ENCODE measurements around the gene AVL9.
A peak's percentile ranks its signal among the peaks of the same experiment; 100 is the strongest.

Gene AVL9

GRCh38 chr7:32481176-32481575, 14.1 kb upstream of the AVL9 start:
- H3K23ac ChIP-seq (ENCODE audit: low read length in 2 of 2), result no peak overlapping the region
- H3K27ac ChIP-seq (ENCODE audit: low read length, poor library complexity, severe bottlenecking), result no peak overlapping the region
- no peak overlapping the region for H2AFZ ChIP-seq (ENCODE audit: low read depth, low read length)
- H3K27me3 ChIP-seq (ENCODE audit: control insufficient read depth in 1 of 2, insufficient read depth in 1 of 2, low read length in 2 of 2), result no peaks in the 10 kb centered on the region
- H2BK12ac ChIP-seq (ENCODE audit: low read length in 2 of 2), result no peak overlapping the region
- H3K79me1 ChIP-seq (replicated peaks; ENCODE audit: low read length, poor library complexity, severe bottlenecking), result peaks cover 2% of the 10 kb centered on the region
- no peak overlapping the region for H3K4me2 ChIP-seq (ENCODE audit: low read length, poor library complexity, severe bottlenecking)
- no peak overlapping the region for H3K9ac ChIP-seq (ENCODE audit: low read length)
- no peak overlapping the region for H3K14ac ChIP-seq (ENCODE audit: low read length in 2 of 2)
- DNase-seq, result no peak
- no peak overlapping the region for H2BK5ac ChIP-seq (ENCODE audit: low read depth, low read length, poor library complexity, severe bottlenecking)
- no peak overlapping the region for H3K4ac ChIP-seq (ENCODE audit: low read depth in 1 of 2, low read length in 2 of 2)
- no peak overlapping the region for H4K91ac ChIP-seq (ENCODE audit: low read length)
- peaks cover 3 to 4% of the 10 kb centered on the region in 2 experiments for H3K36me3 ChIP-seq (ENCODE audit: control insufficient read depth in 1 of 2, insufficient read depth in 2 of 2, low read depth in 1 of 2, low read length in 2 of 2)
- 67% methylated on average over 1 of the region's 1 CpG for WGBS
- no peak overlapping the region for H2BK120ac ChIP-seq (ENCODE audit: low read depth, low read length)
- no peak overlapping the region for H2AK5ac ChIP-seq (ENCODE audit: low read length, severe bottlenecking)
- no peak overlapping the region for H2BK15ac ChIP-seq (ENCODE audit: low read depth, poor library complexity, severe bottlenecking)
- no peaks in the 10 kb centered on the region for H3K4me1 ChIP-seq (ENCODE audit: control insufficient read depth, insufficient read depth, low read depth, low read length)
- H3K4me3 ChIP-seq (ENCODE audit: insufficient read depth in 1 of 2, low read depth in 1 of 2, low read length in 2 of 2), result no peak overlapping the region
- H3K9me3 ChIP-seq (ENCODE audit: control insufficient read depth, low read length), result no peaks in the 10 kb centered on the region
- H4K8ac ChIP-seq (ENCODE audit: low read length), result no peak overlapping the region
- H3K18ac ChIP-seq (ENCODE audit: low read depth in 1 of 2, low read length in 2 of 2), result no peak overlapping the region

- no peak overlapping the region for H2BK15ac ChIP-seq (ENCODE audit: low read depth, poor library complexity, severe bottlenecking)
- H3K4ac ChIP-seq (ENCODE audit: low read depth in 1 of 2, low read length in 2 of 2), result no peak overlapping the region
- peaks cover 2% of the 10 kb centered on the region for H3K79me1 ChIP-seq (replicated peaks; ENCODE audit: low read length, poor library complexity, severe bottlenecking)
- no peak overlapping the region for H4K8ac ChIP-seq (ENCODE audit: low read length)
- H2BK12ac ChIP-seq (ENCODE audit: low read length in 2 of 2), result no peak overlapping the region
- no peak overlapping the region for H3K4me2 ChIP-seq (ENCODE audit: low read length, poor library complexity, severe bottlenecking)
- H3K9ac ChIP-seq (ENCODE audit: low read length), result no peak overlapping the region
- no peak overlapping the region for H3K27ac ChIP-seq (ENCODE audit: low read length, poor library complexity, severe bottlenecking)
- no peak for DNase-seq
- no peak overlapping the region for H3K18ac ChIP-seq (ENCODE audit: low read depth in 1 of 2, low read length in 2 of 2)
- no peak overlapping the region for H2AK5ac ChIP-seq (ENCODE audit: low read length, severe bottlenecking)
- no peak overlapping the region for H3K14ac ChIP-seq (ENCODE audit: low read length in 2 of 2)
- no peaks in the 10 kb centered on the region for H3K4me1 ChIP-seq (ENCODE audit: control insufficient read depth, insufficient read depth, low read depth, low read length)
- no peak overlapping the region for H2BK5ac ChIP-seq (ENCODE audit: low read depth, low read length, poor library complexity, severe bottlenecking)
- H2AFZ ChIP-seq (ENCODE audit: low read depth, low read length), result no peak overlapping the region
- H3K23ac ChIP-seq (ENCODE audit: low read length in 2 of 2), result no peak overlapping the region
- peaks cover 3 to 11% of the 10 kb centered on the region in 2 experiments for H3K36me3 ChIP-seq (ENCODE audit: control insufficient read depth in 1 of 2, insufficient read depth in 2 of 2, low read depth in 1 of 2, low read length in 2 of 2)
- no peak overlapping the region for H3K4me3 ChIP-seq (ENCODE audit: insufficient read depth in 1 of 2, low read depth in 1 of 2, low read length in 2 of 2)
- H2BK120ac ChIP-seq (ENCODE audit: low read depth, low read length), result no peak overlapping the region
- no peaks in the 10 kb centered on the region for H3K9me3 ChIP-seq (ENCODE audit: control insufficient read depth, low read length)
- H3K27me3 ChIP-seq (ENCODE audit: control insufficient read depth in 1 of 2, insufficient read depth in 1 of 2, low read length in 2 of 2), result no peaks in the 10 kb centered on the region
- no peak overlapping the region for H4K91ac ChIP-seq (ENCODE audit: low read length)
- WGBS, result 94% methylated on average over 1 of the region's 3 CpGs
These were observed 13.4 kb upstream of the AVL9 start for GRCh38 chr7:32481921-32482320.

- H2AFZ ChIP-seq (ENCODE audit: low read depth, low read length), result peak overlapping the region; percentile 96
- whole genome bisulfite sequencing, result 0% methylated on average over 8 of the region's 9 CpGs
- H3K18ac ChIP-seq (ENCODE audit: low read depth in 1 of 2, low read length in 2 of 2), result peak overlapping the region in 1 of 2 experiments; percentile 72
- no peak overlapping the region for H2AK5ac ChIP-seq (ENCODE audit: low read length, severe bottlenecking)
- peaks cover 2% of the 10 kb centered on the region for H3K4me1 ChIP-seq (ENCODE audit: control insufficient read depth, insufficient read depth, low read depth, low read length)
- H3K4me2 ChIP-seq (ENCODE audit: low read length, poor library complexity, severe bottlenecking), result peak overlapping the region; percentile 46
- no peaks in the 10 kb centered on the region for H3K27me3 ChIP-seq (ENCODE audit: control insufficient read depth in 1 of 2, insufficient read depth in 1 of 2, low read length in 2 of 2)
- peaks cover 17% of the 10 kb centered on the region for H3K79me1 ChIP-seq (replicated peaks; ENCODE audit: low read length, poor library complexity, severe bottlenecking)
- no peak overlapping the region for H4K91ac ChIP-seq (ENCODE audit: low read length)
- peak overlapping the region; percentile 80 for H4K8ac ChIP-seq (ENCODE audit: low read length)
- H3K4me3 ChIP-seq (ENCODE audit: insufficient read depth in 1 of 2, low read depth in 1 of 2, low read length in 2 of 2), result peak overlapping the region; percentile 90 to 91
- DNase-seq, result no peak
- H3K9ac ChIP-seq (ENCODE audit: low read length), result peak overlapping the region; percentile 88
- H3K27ac ChIP-seq (ENCODE audit: low read length, poor library complexity, severe bottlenecking), result no peak overlapping the region
- H3K23ac ChIP-seq (ENCODE audit: low read length in 2 of 2), result no peak overlapping the region
- H2BK15ac ChIP-seq (ENCODE audit: low read depth, poor library complexity, severe bottlenecking), result no peak overlapping the region
- peaks cover 3 to 21% of the 10 kb centered on the region in 2 experiments for H3K36me3 ChIP-seq (ENCODE audit: control insufficient read depth in 1 of 2, insufficient read depth in 2 of 2, low read depth in 1 of 2, low read length in 2 of 2)
- H3K4ac ChIP-seq (ENCODE audit: low read depth in 1 of 2, low read length in 2 of 2), result peak overlapping the region in 1 of 2 experiments; percentile 9
- H3K14ac ChIP-seq (ENCODE audit: low read length in 2 of 2), result no peak overlapping the region
- no peak overlapping the region for H2BK5ac ChIP-seq (ENCODE audit: low read depth, low read length, poor library complexity, severe bottlenecking)
- H3K9me3 ChIP-seq (ENCODE audit: control insufficient read depth, low read length), result no peaks in the 10 kb centered on the region
- no peak overlapping the region for H2BK120ac ChIP-seq (ENCODE audit: low read depth, low read length)
- no peak overlapping the region for H2BK12ac ChIP-seq (ENCODE audit: low read length in 2 of 2)
These were observed 5.5 kb upstream of the AVL9 start for GRCh38 chr7:32489788-32490126.

- H3K4me3 ChIP-seq (ENCODE audit: insufficient read depth in 1 of 2, low read depth in 1 of 2, low read length in 2 of 2), result peak within 1 kb of the TSS; percentile 90 to 91
- no peaks in the 10 kb centered on the region for H3K9me3 ChIP-seq (ENCODE audit: control insufficient read depth, low read length)
- H2BK5ac ChIP-seq (ENCODE audit: low read depth, low read length, poor library complexity, severe bottlenecking), result no peak within 1 kb of the TSS
- H3K79me1 ChIP-seq (replicated peaks; ENCODE audit: low read length, poor library complexity, severe bottlenecking), result peaks cover 16% of the 10 kb centered on the region
- WGBS, result 0% methylated on average over 31 of the region's 38 CpGs
- no peak within 1 kb of the TSS for H2BK15ac ChIP-seq (ENCODE audit: low read depth, poor library complexity, severe bottlenecking)
- no peak within 1 kb of the TSS for H2AK5ac ChIP-seq (ENCODE audit: low read length, severe bottlenecking)
- peak within 1 kb of the TSS in 1 of 2 experiments; percentile 42 for H3K23ac ChIP-seq (ENCODE audit: low read length in 2 of 2)
- H3K18ac ChIP-seq (ENCODE audit: low read depth in 1 of 2, low read length in 2 of 2), result peak within 1 kb of the TSS; percentile 72 to 95
- H4K91ac ChIP-seq (ENCODE audit: low read length), result no peak within 1 kb of the TSS
- H3K4me2 ChIP-seq (ENCODE audit: low read length, poor library complexity, severe bottlenecking), result peak within 1 kb of the TSS; percentile 52
- H3K9ac ChIP-seq (ENCODE audit: low read length), result peak within 1 kb of the TSS; percentile 88
- H2BK12ac ChIP-seq (ENCODE audit: low read length in 2 of 2), result peak within 1 kb of the TSS in 1 of 2 experiments; percentile 49
- peaks cover 3 to 21% of the 10 kb centered on the region in 2 experiments for H3K36me3 ChIP-seq (ENCODE audit: control insufficient read depth in 1 of 2, insufficient read depth in 2 of 2, low read depth in 1 of 2, low read length in 2 of 2)
- no peak within 1 kb of the TSS for H2BK120ac ChIP-seq (ENCODE audit: low read depth, low read length)
- peak within 1 kb of the TSS; percentile 96 for H2AFZ ChIP-seq (ENCODE audit: low read depth, low read length)
- peak within 1 kb of the TSS; percentile 80 for H4K8ac ChIP-seq (ENCODE audit: low read length)
- peak; percentile 95 for DNase-seq
- no peaks in the 10 kb centered on the region for H3K27me3 ChIP-seq (ENCODE audit: control insufficient read depth in 1 of 2, insufficient read depth in 1 of 2, low read length in 2 of 2)
- peak within 1 kb of the TSS; percentile 92 for H3K27ac ChIP-seq (ENCODE audit: low read length, poor library complexity, severe bottlenecking)
- H3K4ac ChIP-seq (ENCODE audit: low read depth in 1 of 2, low read length in 2 of 2), result peak within 1 kb of the TSS; percentile 9 to 94
- peaks cover 2% of the 10 kb centered on the region for H3K4me1 ChIP-seq (ENCODE audit: control insufficient read depth, insufficient read depth, low read depth, low read length)
- H3K14ac ChIP-seq (ENCODE audit: low read length in 2 of 2), result peak within 1 kb of the TSS in 1 of 2 experiments; percentile 92
These were observed 5.0 kb upstream of the AVL9 start, which contains the start of gene LSM5 for GRCh38 chr7:32490127-32490796. Gene LSM5 (minus strand): TSS chr7:32490380. CDS start chr7:32490365, 15 bp downstream.

All from mesenchymal stem cell (in vitro differentiated cells and primary cell).